GM12801 (cell line): Measurements from ENCODE around the gene CEBPB.

Source experiments
- CTCF ChIP-seq: IDR thresholded peaks from one replicate; pipeline ENCODE4 v1.5.1; 2011; ENCODE audit warnings: control low read depth; ENCODE audit not compliant: insufficient read length; ENCODE audit errors: extremely low read depth

Gene CEBPB

GRCh38 chr20:50193199-50193835, 2.7 kb downstream of the CEBPB start:
- no peak for TF ChIP-seq CTCF

GRCh38 chr20:50193836-50194421, 3.3 kb downstream of the CEBPB start:
- TF ChIP-seq CTCF = no peak

GRCh38 chr20:50194422-50194830, 3.8 kb downstream of the CEBPB start:
- no peak for TF ChIP-seq CTCF

- no peak for TF ChIP-seq CTCF
Measured at GRCh38 chr20:50194831-50195523, 4.3 kb downstream of the CEBPB start.

- TF ChIP-seq CTCF = no peak
Measured at GRCh38 chr20:50195524-50196120, 5.0 kb downstream of the CEBPB start.

- no peak for TF ChIP-seq CTCF
Measured at GRCh38 chr20:50196248-50196647, 5.6 kb downstream of the CEBPB start.

- TF ChIP-seq CTCF = no peak
Measured at GRCh38 chr20:50196896-50197295, 6.3 kb downstream of the CEBPB start.
